GM19468 (cell line): Measurements from ENCODE around the gene PDZK1IP1.
A peak's percentile ranks its signal among the peaks of the same experiment; 100 is the strongest.
"Not testable (repeated sequence)": the region's sequence is repeated elsewhere in the genome, so short reads cannot be mapped to it uniquely, and the experiment has no call there.

Experiments
- ATAC-seq: cut with Tn5 transposase; IDR thresholded peaks from one replicate; pipeline ENCODE4 v1.9.1; 2021; ENCODE audit warnings: mild to moderate bottlenecking, moderate library complexity, moderate number of reproducible peaks; ENCODE audit not compliant: unreplicated experiment; ENCODE audit errors: extremely low read depth

The PDZK1IP1 gene

DNA sequence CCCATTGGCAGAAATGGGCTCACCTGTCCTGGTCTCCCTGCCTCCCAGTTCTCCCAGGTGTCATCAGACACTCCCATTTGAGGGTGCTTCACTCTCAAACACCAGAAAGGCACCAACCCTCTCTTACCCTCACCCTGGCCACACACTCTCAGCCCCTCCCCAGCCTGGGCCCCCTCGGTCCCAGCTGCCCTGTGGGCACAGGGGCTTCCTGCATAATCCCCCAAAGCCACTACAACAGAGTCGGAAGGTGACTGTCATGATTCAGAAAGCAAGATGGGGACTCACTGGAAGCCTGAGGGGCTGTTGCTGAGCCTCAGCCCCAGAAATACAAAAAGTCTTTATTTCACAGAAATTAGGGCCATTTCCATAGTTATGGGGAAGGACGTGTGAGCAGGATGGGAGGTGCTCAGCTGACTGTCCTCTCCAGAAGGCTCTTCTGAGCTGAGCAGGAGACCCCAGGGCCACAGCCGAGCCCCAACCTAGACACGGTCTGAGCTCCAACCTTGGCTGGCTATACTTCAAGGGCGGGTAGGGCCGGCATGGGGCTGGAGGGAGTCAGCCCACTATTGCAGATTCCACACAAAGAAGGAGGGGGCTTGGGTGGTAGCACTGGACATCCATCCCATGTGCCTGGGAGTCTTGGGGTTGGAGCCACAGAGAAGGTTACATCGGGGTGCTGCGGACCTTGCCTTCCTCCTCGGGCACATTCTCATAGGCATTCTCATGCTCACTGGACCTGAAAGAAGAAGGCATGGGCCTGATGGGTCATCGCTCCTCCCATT is 6.3 kb downstream of the PDZK1IP1 start:
- no peak for ATAC-seq

- ATAC-seq = no peak
Measured at GRCh38 chr1:47182676-47183235, 7.1 kb downstream of the PDZK1IP1 start.

GRCh38 chr1:47181955-47182675 is 7.7 kb downstream of the PDZK1IP1 start:
- no peak for ATAC-seq

- no peak for ATAC-seq
Measured at GRCh38 chr1:47181095-47181954, 8.5 kb downstream of the PDZK1IP1 start.

DNA sequence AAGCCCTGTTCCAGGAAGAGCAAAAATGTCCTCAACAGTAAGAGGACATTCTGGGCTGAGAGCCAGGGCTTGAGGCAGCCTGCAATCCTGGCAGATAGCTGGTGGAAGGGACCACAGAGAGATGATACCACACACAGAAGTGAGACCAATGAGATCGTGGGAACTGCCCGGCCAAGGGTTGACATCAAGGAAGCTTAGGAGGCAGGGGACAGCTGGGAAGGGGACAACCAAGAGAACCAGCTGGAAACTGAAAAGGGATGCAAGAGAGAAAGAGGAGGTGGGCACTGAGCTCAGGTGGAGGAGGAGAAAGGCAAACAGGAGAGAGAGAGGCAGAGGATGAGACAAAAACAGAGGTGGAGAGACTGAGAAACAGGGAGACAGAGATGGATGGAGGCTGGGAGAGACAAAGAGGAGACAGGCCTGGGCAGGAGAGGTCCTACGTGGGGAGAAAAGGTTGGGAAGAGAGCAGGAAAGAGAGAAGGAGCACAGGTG is 9.2 kb downstream of the PDZK1IP1 start:
- ATAC-seq = no peak

- no peak for ATAC-seq
Measured at GRCh38 chr1:47179988-47180563, 9.8 kb downstream of the PDZK1IP1 start.

DNA sequence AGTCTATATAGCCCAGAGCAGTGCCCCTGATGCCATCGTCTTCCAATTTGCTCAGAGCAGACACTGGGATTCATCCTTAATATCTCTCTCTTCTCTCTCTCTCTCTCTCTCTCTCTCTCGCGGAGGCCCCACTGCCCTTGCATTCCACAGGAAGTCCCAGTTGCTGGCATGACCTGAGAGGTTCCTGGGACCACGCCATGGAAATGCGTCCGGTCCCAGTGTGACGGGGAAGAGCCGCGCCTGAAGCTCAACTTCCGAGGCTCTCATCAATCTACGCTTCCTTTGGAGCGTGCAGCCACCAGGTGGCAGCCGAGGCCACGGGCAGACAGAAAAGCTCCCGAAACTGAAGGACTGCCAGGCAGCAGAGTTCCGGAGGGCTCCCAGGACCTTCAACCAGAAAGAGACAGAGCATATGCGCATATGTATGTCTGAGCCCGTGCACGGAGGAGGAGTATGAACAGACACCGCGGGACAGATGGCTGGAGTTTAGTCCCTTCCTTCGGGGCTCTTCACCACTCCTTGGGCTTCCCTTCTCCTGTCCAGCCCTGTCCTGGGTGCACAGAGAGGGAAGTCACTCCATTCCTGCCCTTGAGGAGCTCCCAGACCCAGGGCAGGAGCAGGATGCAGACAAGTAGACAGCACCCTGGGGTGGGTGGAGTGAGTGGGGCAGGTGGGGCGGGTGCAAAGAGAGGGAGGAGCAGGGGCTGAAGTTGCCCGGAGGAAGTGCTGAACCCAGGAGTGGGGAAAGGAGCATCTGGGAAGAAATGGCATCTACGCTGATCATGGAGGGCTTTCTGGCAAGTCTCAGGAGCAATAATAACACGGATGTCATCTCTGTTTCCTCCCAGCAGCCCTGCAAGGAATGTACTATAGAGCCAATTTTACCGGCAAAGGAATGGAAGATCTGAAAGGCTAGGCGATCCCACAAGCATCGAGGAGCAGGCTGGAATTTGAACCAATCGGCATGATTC is 10.5 kb downstream of the PDZK1IP1 start:
- peak; percentile 43 for ATAC-seq

- no peak for ATAC-seq
Measured at GRCh38 chr1:47178654-47179016, 11.2 kb downstream of the PDZK1IP1 start.

DNA sequence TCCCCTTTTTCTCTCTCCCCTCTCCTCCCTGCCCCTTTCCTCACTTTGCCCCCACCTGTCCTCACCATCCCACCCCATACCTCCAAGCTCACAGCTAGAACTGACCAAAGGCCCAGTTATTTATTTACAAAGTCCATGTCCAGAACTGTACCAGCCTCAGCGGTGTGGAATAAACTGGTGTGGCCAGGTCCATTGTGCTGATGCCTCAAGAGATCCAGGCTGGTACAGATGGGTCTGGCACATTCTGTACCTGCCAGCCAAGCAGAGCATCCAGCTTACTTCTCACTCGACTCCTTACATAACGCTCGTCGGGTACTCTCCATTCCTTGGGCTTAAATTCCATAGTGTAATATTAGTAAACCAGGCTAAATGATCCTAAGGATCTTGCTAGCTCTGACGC is 11.8 kb downstream of the PDZK1IP1 start:
- no peak for ATAC-seq

- no peak for ATAC-seq
Measured at GRCh38 chr1:47175227-47175934, 14.5 kb downstream of the PDZK1IP1 start.

DNA sequence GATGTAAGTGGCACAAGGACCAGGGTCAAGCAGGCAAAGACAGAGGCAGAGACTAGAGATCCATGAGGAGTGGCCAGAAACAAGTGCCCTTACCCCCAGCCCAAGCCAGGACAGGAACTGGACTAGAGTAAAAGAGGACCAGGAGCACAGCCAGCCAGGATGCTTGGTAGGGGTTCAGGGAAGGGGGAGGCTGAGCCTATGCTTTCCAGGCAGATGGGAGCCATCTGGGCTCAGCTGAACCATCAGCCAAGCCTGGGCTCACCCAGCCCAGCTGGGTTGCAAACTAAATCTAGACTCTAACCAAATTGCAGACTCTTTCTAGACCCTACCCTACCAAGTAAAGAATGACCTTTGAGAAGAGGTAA is 15.2 kb downstream of the PDZK1IP1 start:
- no peak for ATAC-seq

GRCh38 chr1:47172782-47173181 is 17.1 kb downstream of the PDZK1IP1 start:
- ATAC-seq = no peak

DNA sequence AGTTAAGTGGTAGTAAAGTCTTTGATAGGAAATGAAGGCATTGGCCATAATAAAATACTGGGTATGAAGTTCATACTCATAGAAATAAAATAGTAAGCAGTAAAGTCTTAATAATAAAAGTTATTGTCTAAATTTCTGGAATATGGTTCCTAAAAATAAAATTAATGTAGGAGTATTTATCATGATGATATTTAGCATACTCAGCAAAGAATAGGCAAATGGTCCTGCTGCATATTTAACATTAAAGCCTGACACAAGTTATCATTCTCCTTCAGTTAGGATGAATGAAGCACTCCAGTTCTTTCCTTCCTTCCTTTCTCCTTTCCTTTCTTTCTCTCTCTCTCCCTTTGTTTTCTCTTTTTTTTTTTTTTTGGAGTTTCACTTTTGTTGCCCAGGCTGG is 25.3 kb downstream of the PDZK1IP1 start:
- ATAC-seq = no peak

DNA sequence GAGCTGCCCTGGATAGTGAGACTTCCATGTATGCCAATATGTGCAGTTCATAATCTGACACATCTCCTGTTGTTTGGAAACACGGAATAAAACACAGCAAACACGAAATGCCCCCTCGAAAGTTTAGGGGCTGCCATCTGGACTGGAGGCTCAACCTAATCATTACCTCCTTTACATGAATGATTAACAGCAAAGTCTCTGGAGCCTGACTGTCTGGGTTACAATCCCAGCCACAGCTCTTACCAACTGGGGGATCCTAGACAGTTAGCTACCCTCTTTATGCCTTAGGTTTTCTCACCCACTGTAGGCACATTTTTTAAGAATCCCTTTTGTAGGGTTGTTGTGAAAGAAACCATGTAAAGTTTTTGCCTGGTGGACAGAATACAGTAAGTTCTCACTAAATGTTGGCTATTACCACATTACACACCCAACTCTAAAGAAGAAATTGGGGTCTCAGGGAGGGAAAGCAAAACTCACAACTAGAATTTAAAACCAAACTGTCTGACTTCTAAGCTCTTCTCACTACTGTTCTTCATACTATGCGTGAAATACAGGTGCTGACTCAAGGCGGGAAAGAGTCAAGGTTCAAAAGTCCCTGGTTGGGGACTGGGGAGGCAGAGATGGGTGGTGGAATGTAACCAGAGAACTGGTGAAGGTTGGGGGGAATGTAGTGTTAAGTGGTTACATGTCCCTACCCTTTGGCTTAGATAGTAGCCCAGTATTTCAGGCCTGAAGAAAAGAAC is 28.4 kb downstream of the PDZK1IP1 start:
- peak; percentile 39 for ATAC-seq

- no peak for ATAC-seq
Measured at GRCh38 chr1:47160716-47161115, 29.1 kb downstream of the PDZK1IP1 start.

DNA sequence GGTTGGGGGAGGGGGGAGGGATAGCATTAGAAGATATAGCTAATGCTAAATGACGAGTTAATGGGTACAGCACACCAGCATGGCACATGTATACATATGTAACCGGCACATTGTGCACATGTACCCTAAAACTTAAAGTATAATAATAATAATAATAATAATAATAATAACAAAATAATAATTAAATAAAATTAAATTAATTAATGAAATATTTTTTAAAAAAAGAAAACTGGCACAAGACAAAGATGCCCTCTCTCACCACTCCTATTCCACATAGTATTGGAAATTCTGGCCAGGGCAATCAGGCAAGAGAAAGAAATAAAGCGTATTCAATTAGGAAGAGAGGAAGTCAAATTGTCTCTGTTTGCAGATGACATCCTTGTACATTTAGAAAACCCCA is 31.9 kb downstream of the PDZK1IP1 start:
- not testable (repeated sequence) for ATAC-seq

DNA sequence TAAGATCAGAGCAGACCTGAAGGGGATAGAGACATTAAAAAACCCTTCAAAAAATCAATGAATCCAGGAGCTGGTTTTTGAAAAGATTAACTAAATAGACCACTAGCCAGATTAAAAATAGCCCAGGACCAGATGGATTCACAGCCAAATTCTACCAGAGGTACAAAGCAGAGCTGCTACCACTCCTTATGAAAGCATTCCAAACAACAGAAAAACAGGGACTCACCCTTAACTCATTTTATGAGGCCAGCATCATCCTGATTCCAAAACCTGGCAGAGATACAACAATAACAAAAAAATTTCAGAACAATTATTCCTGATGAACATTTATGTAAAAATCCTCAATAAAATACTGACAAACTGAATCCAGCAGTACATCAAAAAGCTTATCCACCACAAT is 33.4 kb downstream of the PDZK1IP1 start:
- not testable (repeated sequence) for ATAC-seq

- ATAC-seq = not testable (repeated sequence)
Measured at GRCh38 chr1:47149162-47149561, 40.7 kb downstream of the PDZK1IP1 start.
